Middle frontal gyrus (tissue), 1 donor: ENCODE data around the gene PRTFDC1.
"Not testable (repeated sequence)": the region's sequence is repeated elsewhere in the genome, so short reads cannot be mapped to it uniquely, and the experiment has no call there.

Experiments
- DNase-seq: peaks from one replicate; pipeline ENCODE4 v3.0.0-alpha.2; 2015; ENCODE audit warnings: low spot score; ENCODE audit errors: extremely low spot score

Gene PRTFDC1

DNA sequence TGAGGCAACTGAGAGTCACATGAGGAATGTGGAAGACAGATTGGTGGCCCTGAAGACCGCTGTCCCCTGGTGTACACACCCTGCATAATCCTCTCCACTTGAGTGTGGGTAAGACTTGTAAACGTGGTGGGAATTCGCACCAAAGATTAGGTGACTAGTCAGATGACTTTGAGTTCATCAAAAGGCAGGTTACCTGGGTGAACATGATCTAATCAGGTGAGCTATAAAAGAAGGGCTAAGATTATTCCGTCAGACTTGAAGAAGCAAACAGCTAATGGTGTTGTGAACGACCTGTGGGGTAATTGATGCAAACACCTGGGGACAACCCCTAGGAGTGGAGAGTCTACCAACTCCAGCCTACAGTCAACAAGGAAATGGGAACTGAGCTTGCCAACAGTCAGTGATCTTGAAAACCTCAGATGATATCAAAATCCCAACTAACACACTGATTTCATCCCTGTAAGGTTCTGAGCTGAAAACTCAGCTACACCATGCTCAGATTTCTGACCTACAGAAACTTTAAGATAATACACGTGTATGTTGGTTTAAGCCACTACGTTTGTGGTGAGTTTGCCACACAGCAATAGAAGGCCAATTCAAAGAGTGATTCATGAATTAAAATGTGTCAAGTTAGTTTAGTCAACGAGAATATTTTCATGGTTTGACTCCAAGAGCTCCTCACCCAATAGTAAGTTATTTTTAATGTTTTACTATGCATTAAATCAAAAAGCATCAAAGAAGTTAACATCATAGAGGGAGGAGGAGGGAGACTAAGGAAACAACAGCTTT, 16.7 kb downstream of the PRTFDC1 start:
- DNase-seq: no peak

DNA sequence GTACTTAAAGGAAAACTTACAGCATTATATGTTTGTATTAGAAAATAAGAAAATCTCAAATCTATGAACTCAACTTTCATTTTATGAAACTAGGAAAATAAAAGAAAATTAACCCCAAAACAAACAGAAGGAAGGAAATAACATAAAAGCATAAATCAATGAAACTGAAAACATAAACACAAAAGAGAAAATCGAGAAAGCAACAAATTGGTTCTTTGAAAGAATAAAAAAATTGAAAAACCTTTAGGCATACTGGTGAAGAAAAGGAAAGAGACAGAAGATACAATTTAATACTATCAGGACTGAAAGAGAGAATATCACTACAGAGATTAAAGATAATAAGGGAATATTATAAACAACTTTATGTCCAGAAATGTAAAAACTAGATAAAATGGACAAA, 21.2 kb downstream of the PRTFDC1 start:
- no peak for DNase-seq

DNA sequence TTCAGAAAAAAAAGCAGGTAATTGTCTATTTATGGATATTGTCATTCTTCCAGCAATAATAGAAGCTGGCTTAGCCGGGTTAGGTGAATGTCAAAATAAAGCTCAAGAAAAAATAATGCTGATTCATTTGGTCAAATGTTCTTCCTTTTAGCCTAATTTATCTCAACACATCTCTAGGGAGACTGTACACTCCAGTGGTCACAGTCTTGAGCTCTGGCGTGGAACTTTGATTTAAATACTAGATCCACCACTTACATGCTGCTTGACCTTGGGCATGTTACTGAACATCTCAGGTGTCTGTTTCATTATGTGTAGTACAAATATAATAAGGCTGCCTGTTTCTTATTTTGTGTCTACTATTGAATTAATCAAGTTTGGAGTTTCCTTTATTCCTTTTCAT, 22.0 kb downstream of the PRTFDC1 start:
- no peak for DNase-seq

DNA sequence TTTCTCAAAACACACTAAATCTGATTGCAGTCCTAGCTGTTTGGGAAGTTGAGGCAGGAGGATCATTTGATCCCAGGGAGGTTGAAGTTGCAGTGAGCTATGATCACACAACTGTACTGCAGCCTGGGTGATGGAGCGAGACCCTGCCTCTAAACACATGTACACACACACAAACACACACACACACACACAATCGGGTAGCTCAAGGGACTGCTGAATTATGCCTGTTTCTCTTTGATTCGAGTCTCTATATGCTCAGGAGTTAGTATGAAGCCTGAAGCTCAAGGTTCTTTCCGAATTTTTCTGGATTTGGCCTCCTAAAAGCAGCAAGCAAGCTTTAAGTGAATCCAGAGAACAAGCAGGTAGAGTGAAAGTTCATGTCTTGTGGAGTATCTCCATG, 22.5 kb downstream of the PRTFDC1 start:
- DNase-seq: no peak

DNA sequence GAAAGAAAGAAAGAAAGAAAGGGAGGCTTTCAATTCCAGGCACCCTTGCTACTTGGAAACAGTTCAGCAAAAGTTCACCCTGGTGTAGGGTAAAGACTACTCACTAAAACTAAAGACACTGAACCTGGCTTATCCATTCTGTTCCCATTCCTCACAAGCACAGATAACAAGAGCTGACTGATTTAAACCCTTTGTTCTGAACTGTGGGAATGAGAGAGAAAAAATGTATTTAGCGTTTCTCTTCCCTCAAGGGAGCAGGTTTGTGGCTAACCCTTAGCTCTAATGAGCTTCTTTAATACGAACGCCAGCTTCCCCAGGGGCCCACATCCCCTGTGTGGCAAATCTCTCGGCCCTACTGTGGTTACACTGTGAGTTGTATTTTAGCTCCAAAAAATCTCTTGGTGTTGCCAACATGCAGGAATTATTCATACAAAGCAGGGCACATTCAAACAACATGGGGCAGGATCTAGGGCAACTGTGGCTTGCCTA, 23.3 kb downstream of the PRTFDC1 start:
- no peak for DNase-seq

DNA sequence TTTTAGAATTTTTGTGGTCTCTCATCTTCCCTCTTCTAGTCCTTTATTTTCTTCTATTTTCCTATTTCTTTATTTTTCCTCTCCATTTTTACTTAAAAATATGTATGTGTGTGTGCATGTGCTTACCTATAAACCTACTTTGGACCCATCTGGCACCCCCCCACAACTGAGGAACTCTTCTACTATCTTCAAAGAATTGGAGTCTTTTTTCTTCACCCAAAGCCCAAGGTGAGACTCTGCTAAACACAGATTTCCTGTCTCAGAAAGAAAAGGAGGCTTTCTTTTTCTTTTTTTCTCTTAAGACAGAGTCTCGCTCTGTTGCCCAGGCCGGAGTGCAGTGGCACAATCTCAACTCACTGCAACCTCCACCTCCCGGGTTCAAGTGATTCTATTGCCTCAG, 24.2 kb downstream of the PRTFDC1 start:
- no peak for DNase-seq

DNA sequence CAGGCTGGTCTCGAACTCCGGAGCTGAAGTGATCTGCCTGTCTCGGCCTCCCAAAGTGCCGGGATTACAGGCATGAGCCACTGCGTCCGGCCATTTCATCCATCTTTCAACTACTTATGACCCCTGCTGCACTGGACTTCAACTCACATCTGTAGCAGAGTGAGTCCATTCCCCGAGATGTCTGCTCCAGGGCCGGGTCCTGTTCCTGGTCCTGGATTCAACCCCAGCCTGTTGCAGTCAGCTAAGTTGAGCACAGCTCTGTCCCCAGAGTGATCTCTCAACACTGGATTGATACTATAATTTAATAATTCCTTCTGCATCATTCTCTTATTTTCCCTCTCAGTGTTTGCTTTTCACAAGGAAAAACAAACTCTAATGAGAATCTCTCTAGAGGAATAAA, 25.8 kb downstream of the PRTFDC1 start:
- DNase-seq: no peak

DNA sequence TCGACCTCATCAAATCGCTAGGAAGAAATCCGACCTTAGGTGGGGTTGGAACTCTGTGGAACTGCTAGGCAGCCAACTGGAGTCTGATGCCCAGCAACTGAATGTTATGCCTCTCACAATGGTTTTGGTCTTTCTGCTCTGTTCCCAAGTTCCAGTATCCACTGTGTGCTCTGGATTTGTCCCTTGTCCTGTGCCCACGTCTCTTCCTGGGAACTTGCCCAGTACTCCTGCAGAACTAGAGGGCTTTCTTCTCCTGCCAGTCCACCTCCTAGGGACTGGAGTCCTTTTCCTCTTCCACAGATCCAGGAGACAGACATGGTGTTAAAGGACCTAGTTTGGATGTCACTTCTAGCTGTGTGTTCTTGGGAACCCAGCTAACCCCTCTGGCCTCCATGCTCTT, 26.6 kb downstream of the PRTFDC1 start:
- DNase-seq: no peak

DNA sequence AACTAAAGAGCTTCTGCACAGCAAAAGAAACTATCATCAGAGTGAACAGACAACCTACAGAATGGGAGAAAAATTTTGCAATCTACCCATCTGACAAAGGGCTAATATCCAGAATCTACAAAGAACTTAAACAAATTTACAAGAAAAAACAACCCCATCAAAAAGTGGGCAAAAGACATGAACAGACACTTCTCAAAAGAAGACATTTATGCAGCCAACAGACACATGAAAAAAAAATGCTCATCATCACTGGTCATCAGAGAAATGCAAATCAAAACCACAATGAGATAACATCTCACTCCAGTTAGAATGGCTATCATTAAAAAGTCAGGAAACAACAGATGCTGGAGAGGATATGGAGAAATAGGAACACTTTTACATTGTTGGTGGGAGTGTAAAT, 27.9 kb downstream of the PRTFDC1 start:
- not testable (repeated sequence) for DNase-seq

DNA sequence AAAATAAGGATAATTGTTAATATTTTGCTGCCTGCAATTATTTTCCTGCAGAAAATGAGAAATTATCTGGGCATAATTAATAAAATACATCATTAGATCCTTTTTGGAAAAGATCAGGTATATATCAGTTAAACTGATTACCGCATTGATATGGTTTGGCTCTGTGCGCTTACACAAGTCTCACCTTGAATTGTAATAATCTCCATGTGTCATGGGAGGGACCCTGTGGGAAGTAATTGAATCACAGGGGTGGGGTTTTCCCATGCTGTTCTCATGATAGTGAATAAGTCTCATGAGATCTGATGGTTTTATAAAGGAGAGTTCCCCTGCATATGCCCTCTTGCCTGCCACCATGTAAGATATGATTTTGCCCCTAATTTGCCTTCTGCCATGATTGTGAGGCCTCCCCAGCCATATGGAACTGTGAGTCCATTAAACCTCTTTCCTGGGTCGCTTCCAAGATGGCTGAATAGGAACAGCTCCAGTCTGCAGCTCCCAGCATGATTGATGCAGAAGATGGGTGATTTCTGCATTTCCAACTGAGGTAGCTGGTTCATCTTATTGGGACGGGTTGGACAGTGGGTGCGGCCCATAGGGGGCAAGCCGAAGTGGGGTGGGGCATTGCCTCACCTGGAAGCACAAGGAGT, 30.1 kb downstream of the PRTFDC1 start:
- DNase-seq: not testable (repeated sequence)

DNA sequence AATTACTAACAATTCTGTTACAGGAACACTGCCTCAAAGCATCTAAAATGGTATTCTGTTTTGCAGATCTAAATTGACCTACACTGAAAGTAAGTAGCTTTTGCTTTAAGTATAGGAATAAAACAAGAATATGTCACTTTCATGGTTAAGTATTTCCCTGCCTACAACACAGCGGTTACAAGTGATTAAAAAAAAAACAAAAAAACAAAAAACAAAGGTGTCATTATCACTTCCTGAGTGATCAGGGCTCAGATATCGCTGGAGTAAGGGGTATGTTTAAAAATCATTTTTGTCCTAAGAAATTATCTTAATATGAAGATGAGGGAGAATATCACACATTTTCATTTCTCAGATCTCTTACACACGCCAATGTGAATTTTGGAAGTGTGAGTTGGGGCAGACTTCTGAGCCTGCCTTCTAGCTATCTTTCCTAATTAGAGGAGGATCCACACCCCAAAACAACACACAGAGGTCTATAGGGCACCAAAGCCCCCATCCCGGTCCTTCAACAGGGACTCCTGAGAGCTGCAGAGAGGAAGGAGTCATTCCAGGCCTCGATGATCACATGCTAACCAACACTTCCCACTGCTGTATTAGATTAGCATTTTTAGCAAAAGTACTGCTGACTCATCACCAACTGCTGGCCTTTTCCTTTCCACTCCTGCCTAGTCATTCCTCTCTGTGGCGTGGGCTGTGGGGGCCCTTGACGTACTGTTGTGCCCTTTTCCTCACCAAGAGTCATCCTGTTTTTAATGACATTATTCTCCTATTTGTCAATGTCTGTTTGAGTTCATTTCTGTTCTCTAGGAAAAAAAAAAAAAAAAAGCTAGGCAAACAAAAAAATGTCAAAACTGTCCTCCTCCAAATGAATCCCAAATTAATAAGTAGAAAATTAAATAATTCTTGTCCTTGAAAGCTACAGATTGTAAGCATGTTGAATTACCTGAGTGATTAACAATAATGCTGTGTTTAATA, 31.2 kb downstream of the PRTFDC1 start:
- peak; percentile 45 for DNase-seq

DNA sequence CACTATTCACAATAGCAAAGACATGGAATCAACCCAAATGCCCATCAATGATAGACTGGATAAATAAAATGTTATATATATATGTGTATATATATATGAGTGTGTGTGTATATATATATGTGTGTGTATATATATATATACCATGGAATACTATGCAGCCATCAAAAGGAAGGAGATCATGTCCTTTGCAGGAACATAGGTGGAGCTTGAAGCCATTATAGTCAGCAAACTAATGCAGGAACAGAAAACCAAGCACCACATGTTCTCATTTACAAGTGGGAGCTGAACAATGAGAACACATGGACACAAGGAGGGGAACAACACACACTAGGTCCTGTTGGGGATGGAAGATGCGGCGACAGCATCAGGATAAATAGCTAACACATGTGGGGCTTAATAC, 32.2 kb downstream of the PRTFDC1 start:
- DNase-seq: not testable (repeated sequence)

DNA sequence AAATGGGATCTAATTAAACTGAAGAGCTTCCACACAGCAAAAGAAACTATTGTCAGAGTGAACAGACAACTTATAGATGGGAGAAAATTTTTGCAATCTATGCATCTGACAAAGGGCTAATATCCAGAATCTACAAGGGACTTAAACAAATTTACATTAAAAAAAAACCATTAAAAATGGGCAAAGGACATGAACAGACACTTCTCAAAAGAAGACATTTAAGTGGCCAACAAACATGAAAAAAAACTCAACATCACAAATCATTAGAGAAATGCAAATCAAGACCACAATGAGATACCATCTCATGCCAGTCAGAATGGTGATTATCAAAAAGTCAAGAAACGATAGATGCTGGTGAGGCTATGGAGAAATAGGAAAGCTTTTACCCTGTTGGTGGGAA, 32.8 kb downstream of the PRTFDC1 start:
- DNase-seq: not testable (repeated sequence)

DNA sequence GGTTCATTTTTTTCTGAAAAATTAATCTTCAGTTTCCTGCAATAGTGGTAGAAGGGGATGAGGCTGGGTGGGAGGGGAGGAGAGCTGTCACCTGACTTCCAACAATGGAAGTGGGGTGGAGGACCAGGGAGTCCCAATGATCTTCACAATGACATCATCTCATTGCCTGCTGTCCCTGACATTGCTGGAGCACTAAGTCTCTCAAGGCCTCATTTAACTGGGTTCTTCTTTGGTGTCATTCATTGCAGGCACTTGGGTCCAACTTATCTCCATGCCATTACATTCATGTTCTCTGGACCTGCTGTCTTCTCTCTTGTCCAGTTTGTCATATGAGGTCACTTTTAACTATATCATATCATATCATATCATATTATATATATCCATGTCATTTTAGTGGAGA, 34.4 kb downstream of the PRTFDC1 start:
- no peak for DNase-seq

DNA sequence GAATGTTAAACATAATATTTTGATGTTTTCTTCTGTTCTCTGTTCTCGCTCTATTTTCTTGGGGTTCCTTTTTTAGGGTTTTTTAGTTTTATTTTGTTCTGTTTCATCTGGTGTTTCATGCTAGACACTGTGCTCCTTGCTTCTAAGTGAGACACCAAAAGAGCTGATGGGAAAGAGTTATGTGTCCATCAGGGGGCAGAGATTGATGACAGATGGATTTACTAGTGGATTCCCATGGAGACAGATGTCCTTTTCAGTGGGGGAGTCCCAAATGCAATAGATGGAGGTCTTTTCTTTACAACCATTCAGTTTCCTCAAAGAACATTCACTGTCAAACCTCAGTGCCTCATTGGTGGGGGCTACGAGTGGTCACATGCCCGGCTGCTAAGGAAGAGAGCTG, 34.9 kb downstream of the PRTFDC1 start:
- DNase-seq: no peak

DNA sequence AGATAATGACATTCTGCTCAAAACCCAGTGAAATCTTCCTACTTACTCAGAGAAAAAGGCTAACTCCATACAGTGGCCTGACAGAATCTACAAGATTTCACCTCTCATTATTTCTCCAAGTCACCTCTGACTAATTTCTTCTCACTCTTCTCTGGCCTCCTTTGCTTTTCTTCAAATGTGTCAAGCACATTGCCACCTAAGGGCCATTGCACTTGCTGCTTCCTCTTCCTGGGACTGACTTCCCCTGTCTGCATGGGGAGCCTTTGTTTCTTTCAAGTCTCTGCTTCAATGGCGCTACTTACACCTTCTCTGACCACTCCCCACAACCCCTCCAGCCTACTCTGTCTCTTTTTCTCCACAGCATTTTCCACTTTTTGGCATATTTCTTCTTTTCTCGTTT, 36.0 kb downstream of the PRTFDC1 start:
- no peak for DNase-seq

DNA sequence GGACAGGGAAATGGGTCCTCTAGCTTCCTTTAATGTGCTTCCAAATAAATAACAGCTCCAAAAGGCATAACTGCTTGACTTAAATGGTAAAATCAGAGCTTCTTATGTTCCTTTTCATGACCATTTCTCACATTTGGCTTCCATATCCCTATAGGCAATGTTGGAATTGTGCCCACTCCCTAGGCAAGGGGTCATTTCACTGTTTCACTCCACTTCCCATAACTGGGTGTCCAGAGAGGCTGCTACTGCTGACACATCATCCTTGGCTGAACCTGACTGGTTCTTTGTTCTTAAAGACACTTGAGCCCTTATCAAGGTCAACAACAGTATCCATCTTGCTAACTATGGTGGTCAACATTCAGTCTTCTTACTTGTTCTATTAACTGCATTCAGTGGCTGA, 37.1 kb downstream of the PRTFDC1 start:
- DNase-seq: no peak

DNA sequence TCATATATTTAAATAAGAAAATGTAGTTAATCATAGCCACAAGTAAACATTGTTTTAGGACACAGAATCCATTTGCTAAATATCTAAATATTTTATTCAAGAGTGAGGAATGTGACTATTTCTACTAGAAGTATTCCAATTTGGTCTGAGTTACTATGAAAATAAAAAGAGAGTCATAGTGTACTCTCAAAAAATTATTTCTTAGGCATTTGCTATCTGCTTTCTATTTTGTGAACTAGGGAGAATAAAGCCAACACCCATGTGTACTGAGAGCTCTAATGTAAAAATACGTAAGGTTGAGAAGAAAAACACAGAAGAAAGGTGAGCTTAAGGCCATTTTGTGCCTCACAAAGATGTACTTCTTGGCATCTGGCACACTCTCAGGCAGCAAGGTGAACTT, 38.3 kb downstream of the PRTFDC1 start:
- DNase-seq: no peak

DNA sequence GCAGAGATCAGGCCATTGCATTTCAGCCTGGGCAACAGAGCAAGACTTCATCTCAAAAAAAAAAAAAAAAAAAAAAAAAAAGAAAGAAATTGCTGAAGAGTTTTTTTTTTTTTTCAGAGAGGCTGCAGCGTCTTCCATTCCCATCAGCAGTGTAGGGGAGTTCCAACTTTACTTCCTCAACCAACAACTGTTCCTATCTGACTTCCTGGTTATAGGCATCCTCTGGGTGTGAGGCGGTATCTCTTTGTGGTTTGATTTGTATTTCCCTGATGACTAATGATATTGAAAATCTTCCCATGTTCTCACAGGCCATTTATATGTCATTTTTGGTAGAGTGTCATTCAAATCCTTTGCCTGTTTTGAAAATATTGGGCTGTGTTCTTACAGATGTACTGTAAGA, 40.2 kb downstream of the PRTFDC1 start:
- DNase-seq: no peak

DNA sequence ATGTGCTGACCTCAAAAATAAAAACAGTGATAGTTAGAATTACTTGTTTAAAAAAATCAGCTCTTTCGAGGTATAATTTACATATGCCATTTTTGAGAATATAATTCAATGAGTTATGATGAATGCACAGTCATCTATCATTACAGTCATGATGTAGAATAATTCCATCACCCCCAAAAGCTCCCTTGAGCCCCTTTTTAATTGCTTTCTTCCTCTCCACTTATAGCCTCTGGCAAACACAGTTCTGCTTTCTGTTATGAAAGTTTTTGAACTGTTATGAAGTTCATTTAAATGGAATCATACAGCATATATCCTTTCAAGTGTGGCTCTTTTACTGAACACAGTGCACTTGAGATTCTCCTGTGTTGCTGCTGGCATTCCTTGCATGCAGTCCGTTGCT, 41.4 kb downstream of the PRTFDC1 start:
- DNase-seq: no peak

DNA sequence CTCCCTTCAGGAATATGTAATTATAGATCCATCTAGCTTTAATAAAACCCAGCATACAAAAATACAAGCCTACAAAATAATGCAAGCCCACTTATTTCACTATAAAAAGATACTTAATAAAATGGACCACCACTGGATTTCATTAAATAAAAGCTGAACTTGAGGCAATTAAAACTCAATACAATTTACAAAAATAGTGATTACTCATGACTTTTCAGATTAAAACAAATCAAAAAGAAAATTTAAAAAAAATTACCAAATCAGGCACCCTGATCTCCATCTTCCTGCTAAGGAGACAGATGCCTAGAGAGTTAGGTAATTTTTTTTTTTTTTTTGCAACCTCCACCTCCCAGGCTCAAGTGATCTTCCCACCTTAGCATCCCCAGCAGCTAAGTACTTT, 41.8 kb downstream of the PRTFDC1 start:
- no peak for DNase-seq
